WERI-Rb-1 (cell line): Measurements from ENCODE around the gene ZFP64.

Experiments
- DNase-seq: peaks from one replicate; pipeline ENCODE4 v3.0.0-alpha.2; 2020
- H3K27ac ChIP-seq: fragments of 250-450 bp; sonication (Bioruptor Pico); 2 replicates; pipeline ENCODE4 v1.5.1; 2020; ENCODE audit warnings: mild to moderate bottlenecking, moderate library complexity
- H3K27me3 ChIP-seq: fragments of 250-450 bp; sonication (Bioruptor Pico); 2 replicates; pipeline ENCODE4 v1.5.1; 2021; ENCODE audit warnings: mild to moderate bottlenecking, low read depth, moderate library complexity; ENCODE audit not compliant: insufficient read depth, severe bottlenecking
- H3K36me3 ChIP-seq: fragments of 250-450 bp; sonication (Bioruptor Pico); 2 replicates; pipeline ENCODE4 v1.5.1; 2020; ENCODE audit warnings: mild to moderate bottlenecking, moderate library complexity
- H3K4me3 ChIP-seq: 2 replicates; pipeline ENCODE4 v1.5.1; 2011; ENCODE audit warnings: low read depth, mild to moderate bottlenecking, control low read depth, low read length
- H3K9me3 ChIP-seq: fragments of 250-450 bp; sonication (Bioruptor Pico); 2 replicates; pipeline ENCODE4 v1.5.1; 2021; ENCODE audit warnings: mild to moderate bottlenecking, moderate library complexity; ENCODE audit not compliant: severe bottlenecking
- TF ChIP-seq, protein P1 (sequence below): IDR thresholded peaks from 2 replicates; pipeline ENCODE4 v1.5.1; 2011; ENCODE audit warnings: low read depth, mild to moderate bottlenecking, control low read depth, inconsistent platforms, low read length

Gene ZFP64

DNA sequence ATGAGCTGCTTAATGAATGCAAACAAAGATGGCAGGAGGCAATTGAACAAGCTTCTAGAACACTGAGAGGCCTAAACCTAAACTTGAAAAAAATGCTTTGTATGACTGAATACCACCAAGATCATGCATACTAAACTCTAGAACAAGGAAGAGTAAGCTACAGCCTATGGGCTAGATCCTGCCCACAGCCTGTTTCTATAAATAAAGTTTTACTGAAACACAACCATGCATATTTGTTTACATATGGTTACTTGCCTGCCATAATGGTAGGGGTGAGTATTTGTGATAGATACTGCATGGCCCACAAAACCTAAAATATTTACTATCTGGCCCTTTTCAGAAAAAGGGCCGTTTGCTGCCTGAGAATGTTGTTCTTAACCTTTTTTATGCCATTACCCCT lies 37.0 kb downstream of the ZFP64 start:
- Histone ChIP-seq H3K27ac (no peak overlapping the region), H3K36me3 (peaks cover 25% of the 10 kb centered on the region)
- TF ChIP-seq, protein P1, sequence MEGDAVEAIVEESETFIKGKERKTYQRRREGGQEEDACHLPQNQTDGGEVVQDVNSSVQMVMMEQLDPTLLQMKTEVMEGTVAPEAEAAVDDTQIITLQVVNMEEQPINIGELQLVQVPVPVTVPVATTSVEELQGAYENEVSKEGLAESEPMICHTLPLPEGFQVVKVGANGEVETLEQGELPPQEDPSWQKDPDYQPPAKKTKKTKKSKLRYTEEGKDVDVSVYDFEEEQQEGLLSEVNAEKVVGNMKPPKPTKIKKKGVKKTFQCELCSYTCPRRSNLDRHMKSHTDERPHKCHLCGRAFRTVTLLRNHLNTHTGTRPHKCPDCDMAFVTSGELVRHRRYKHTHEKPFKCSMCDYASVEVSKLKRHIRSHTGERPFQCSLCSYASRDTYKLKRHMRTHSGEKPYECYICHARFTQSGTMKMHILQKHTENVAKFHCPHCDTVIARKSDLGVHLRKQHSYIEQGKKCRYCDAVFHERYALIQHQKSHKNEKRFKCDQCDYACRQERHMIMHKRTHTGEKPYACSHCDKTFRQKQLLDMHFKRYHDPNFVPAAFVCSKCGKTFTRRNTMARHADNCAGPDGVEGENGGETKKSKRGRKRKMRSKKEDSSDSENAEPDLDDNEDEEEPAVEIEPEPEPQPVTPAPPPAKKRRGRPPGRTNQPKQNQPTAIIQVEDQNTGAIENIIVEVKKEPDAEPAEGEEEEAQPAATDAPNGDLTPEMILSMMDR = no peak

DNA sequence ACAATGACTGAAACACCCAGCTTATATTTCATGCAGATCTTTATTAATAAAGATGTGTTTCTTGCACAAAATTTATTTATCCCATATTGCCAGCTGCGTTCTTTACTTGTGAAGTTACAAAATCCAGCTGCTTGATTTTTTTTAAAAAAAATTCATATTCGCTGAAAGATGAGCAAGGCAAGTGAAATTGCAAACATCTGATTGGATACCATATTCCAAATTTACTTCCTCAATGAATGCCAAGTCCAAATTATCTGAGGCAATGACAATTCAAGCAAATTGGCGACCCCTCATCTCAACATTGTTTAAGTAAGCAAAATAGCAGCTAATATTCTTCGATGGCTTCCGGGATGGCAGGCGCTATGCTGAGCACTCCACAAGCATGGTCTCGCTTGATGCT lies 37.7 kb downstream of the ZFP64 start:
- no peaks in the 10 kb centered on the region for H3K9me3 ChIP-seq

More for the DNA sequence above, 37.0 kb downstream of the ZFP64 start:
- DNase-seq = no peak
- Histone ChIP-seq H3K27me3 (no peaks in the 10 kb centered on the region), H3K9me3 (no peaks in the 10 kb centered on the region), H3K4me3 (no peak overlapping the region)

DNA sequence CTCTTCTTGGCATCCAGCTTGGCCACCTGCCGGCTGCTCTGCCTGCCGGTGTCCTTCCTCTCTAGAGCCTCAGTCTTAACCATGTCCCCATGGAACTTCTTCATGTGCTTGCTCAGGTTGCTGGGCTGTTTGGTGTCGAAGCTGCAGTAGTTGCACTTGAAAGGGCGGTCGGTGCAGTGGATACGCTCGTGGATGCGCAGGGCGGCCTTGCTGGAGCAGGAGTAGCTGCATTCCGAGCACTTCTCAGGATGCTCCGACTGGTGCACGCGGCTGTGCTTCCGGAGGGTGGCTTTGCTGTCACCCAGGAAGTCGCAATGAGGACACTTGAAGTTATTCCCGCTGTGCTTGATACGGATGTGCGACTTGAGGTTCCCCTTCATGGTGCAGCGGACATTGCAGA lies 38.7 kb downstream of the ZFP64 start:
- no peaks in the 10 kb centered on the region for H3K9me3 ChIP-seq
- no peaks in the 10 kb centered on the region for H3K27me3 ChIP-seq
- H3K27ac ChIP-seq = no peak overlapping the region
- TF ChIP-seq, protein P1 = no peak
- H3K36me3 ChIP-seq = peaks cover 9% of the 10 kb centered on the region
- no peak overlapping the region for H3K4me3 ChIP-seq
- DNase-seq = no peak

More for the DNA sequence above, 37.7 kb downstream of the ZFP64 start:
- H3K4me3 ChIP-seq = no peak overlapping the region
- TF ChIP-seq, protein P1 = no peak
- H3K27ac ChIP-seq = no peak overlapping the region
- no peaks in the 10 kb centered on the region for H3K27me3 ChIP-seq
- no peak for DNase-seq
- H3K36me3 ChIP-seq = peaks cover 18% of the 10 kb centered on the region

DNA sequence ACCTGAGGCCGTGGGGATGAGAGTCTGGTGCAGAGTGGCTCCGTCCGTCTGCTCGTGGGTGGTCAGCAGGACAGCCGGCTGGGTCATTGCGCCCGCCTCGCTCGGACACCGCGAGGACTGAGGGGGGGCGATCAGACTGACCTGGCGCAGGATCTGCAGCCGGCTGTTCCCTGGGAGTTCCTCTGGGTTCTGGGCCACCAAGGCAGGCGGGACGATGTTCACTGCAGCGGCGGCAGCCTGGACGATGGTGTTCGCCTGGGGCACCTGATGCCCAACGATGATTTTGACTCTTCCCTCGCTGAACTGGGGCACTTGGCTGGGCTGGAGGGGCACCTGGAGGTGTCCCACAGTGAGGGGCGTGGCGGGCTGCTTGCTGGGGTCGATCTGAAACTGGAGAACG lies 39.2 kb downstream of the ZFP64 start:
- H3K36me3 ChIP-seq = peaks cover 6% of the 10 kb centered on the region
- H3K27me3 ChIP-seq = no peaks in the 10 kb centered on the region
- DNase-seq = no peak
- TF ChIP-seq, protein P1 = no peak
- H3K27ac ChIP-seq = no peak overlapping the region
- no peak overlapping the region for H3K4me3 ChIP-seq
- H3K9me3 ChIP-seq = no peaks in the 10 kb centered on the region

DNA sequence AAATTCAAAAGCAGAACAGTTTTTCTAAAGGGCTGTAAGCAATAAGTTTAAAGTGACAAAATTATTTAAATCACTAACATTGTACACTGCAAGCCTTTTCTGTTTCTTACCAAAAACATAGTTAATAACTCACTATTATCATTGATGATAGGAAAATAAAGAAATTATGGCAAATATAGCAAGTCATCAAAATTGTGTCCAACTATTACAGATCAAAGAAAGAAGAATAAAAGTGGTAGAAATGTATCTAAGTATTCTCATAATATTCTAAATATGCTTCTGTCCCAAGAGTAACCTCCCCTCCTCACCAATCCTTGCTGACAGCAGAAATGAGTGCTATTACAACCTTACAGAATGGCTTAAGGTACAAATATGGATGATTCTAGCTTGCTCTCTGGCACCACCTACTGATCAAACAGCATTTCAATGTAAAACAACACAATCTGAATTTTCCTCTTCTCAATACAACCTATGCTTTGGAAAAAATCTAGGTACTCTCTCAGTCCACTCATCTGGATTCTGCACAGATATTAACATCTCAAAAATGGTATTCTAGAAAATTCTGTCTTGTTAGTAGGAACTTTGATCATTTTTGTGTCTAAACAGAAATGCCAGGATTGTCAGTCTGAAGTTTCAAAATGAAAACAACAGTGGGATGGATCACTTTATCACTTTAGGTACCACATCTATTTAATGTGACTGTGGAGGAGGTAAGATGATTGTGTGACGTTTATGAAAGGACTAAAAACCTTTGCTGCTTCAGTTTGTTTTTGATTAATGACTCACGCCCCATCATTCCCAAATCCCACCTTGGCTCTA lies 40.9 kb downstream of the ZFP64 start:
- Histone ChIP-seq H3K27ac (no peak overlapping the region), H3K9me3 (no peaks in the 10 kb centered on the region), H3K36me3 (peaks cover 3% of the 10 kb centered on the region; the same call in 1 of the 2 replicates), H3K27me3 (no peaks in the 10 kb centered on the region), H3K4me3 (no peak overlapping the region)
- peak; percentile 13 for DNase-seq
- TF ChIP-seq, protein P1 = peak; percentile 65

DNA sequence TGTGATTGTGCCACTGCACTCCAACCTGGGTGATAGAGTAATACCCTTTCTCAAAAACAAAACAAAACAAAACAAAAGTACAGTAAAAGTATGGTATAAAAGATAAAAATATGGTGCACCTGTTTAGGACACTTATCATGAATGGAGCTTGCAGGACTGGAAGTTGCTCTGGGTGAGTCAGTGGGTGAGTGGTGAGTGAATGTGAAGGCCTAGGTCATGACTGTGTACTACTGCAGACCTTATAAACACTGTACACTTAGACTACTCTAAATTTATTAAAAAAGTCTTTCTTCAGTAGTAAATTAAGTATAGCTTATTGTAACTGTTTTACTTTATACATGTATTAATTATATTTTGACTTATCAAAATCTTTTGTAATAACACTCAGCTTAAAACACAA lies 46.0 kb downstream of the ZFP64 start:
- Histone ChIP-seq H3K27me3 (no peaks in the 10 kb centered on the region), H3K9me3 (no peaks in the 10 kb centered on the region), H3K4me3 (no peak overlapping the region), H3K36me3 (no peaks in the 10 kb centered on the region), H3K27ac (no peak overlapping the region)
- TF ChIP-seq, protein P1 = no peak
- DNase-seq = no peak
